Osteocyte (in vitro differentiated cells): ENCODE measurements around the gene IGF2. TPM values are rescaled to one million over a fixed set of nuclear protein-coding genes. Genes with fewer than 3 reads are reported as not detected.

Experiments
- DNase-seq: peaks from one replicate; pipeline ENCODE4 v3.0.0; 2021; ENCODE audit warnings: mixed read lengths; ENCODE audit not compliant: unreplicated experiment; ENCODE audit errors: extremely low spot score
- H3K27ac Mint-ChIP-seq: one replicate; pipeline ENCODE4 v1.8.0; 2021; ENCODE audit warnings: mild to moderate bottlenecking, mixed read lengths; ENCODE audit not compliant: unreplicated experiment
- H3K27me3 Mint-ChIP-seq: one replicate; pipeline ENCODE4 v1.8.0; 2021; ENCODE audit warnings: mixed read lengths; ENCODE audit not compliant: unreplicated experiment
- H3K36me3 Mint-ChIP-seq: one replicate; pipeline ENCODE4 v1.8.0; 2021; ENCODE audit warnings: mixed read lengths; ENCODE audit not compliant: unreplicated experiment
- H3K4me1 Mint-ChIP-seq: one replicate; pipeline ENCODE4 v1.8.0; 2021; ENCODE audit warnings: mixed read lengths; ENCODE audit not compliant: unreplicated experiment
- H3K4me3 Mint-ChIP-seq: one replicate; pipeline ENCODE4 v1.8.0; 2021; ENCODE audit warnings: mild to moderate bottlenecking, moderate library complexity, mixed read lengths; ENCODE audit not compliant: unreplicated experiment
- H3K9me3 Mint-ChIP-seq: one replicate; pipeline ENCODE4 v1.8.0; 2021; ENCODE audit warnings: mixed read lengths; ENCODE audit not compliant: unreplicated experiment
- total RNA-seq: library from RNA; stranded (reverse); gene quantifications from 2 replicates; pipeline ENCODE4 v1.2.1, GENCODE V29; 2021
- TF ChIP-seq, protein P1 (sequence below): fragments of 200-600 bp; sonication (generic); IDR thresholded peaks from 2 replicates; pipeline ENCODE4 v1.5.0; 2021; ENCODE audit warnings: antibody characterized with exemption, mild to moderate bottlenecking, moderate library complexity

IGF2 gene
- total RNA-seq, 1 donor from 2014 or later = 590 TPM

DNA sequence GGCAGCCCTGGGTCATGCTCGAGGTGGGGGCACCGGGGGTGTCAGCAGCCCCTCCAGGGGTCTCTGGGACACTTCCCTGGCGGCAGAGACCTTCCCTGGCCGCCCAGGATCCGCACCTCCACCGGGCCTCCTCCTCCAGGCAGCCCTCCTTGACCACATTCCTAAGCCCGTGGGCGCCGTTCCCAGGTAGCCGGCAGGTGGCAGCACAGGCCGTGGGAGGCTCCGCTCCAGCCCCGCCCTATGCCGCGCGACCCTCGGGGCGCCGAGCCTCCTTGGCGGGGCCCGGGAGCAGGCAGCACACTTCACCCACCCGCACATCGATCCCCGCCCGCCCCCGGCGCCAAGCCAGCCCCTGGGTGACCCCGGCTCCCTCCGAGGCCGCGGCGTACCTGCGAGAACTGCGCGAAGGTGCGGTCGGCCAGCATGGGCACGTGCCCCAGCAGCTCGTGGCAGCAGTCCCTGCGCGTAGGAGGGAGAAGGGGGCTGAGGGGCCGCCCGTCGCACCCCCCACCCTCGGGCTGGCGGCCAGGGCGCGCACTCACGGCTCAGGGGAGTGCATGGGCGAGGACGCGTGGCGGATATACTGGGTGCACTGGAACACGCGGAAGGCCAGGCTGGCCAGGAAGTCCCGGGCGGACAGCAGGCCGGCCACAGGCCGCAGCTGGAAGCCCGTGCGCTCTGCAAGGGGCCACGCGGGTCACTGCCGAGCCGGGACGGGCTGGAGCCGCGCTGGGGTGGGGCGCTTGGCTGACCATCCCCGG lies 27.1 kb upstream of the IGF2 start:
- no peak for DNase-seq
- Mint-ChIP-seq H3K27ac (no peak overlapping the region), H3K27me3 (no peaks in the 10 kb centered on the region), H3K4me1 (no peaks in the 10 kb centered on the region), H3K4me3 (no peak overlapping the region), H3K9me3 (no peaks in the 10 kb centered on the region), H3K36me3 (no peaks in the 10 kb centered on the region)
- TF ChIP-seq, protein P1, sequence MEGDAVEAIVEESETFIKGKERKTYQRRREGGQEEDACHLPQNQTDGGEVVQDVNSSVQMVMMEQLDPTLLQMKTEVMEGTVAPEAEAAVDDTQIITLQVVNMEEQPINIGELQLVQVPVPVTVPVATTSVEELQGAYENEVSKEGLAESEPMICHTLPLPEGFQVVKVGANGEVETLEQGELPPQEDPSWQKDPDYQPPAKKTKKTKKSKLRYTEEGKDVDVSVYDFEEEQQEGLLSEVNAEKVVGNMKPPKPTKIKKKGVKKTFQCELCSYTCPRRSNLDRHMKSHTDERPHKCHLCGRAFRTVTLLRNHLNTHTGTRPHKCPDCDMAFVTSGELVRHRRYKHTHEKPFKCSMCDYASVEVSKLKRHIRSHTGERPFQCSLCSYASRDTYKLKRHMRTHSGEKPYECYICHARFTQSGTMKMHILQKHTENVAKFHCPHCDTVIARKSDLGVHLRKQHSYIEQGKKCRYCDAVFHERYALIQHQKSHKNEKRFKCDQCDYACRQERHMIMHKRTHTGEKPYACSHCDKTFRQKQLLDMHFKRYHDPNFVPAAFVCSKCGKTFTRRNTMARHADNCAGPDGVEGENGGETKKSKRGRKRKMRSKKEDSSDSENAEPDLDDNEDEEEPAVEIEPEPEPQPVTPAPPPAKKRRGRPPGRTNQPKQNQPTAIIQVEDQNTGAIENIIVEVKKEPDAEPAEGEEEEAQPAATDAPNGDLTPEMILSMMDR = peak; percentile 48

DNA sequence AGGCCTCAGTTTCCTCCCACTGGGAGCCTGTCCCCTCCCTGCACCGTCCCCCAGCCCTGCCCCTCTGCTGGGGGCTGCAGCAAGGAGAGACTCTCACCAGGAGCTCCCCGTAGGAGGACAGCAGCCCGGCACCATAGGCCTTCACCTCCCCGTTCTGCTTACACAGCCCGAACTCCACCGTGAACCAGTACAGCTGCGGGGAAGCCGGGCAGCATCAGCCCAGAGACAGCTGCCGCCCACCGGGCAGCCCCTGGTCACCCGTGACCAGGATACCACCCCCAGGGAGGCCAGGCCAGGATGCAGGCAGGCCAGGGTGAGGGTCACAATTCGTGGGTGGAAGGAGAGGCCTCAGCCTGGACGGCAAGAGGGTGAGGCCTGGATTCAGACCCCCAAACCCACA lies 26.4 kb upstream of the IGF2 start:
- H3K4me3 Mint-ChIP-seq = no peak overlapping the region
- DNase-seq = no peak
- H3K27ac Mint-ChIP-seq = no peak overlapping the region
- H3K4me1 Mint-ChIP-seq = no peaks in the 10 kb centered on the region
- H3K36me3 Mint-ChIP-seq = no peaks in the 10 kb centered on the region
- no peaks in the 10 kb centered on the region for H3K9me3 Mint-ChIP-seq
- TF ChIP-seq, protein P1 = no peak
- no peaks in the 10 kb centered on the region for H3K27me3 Mint-ChIP-seq

DNA sequence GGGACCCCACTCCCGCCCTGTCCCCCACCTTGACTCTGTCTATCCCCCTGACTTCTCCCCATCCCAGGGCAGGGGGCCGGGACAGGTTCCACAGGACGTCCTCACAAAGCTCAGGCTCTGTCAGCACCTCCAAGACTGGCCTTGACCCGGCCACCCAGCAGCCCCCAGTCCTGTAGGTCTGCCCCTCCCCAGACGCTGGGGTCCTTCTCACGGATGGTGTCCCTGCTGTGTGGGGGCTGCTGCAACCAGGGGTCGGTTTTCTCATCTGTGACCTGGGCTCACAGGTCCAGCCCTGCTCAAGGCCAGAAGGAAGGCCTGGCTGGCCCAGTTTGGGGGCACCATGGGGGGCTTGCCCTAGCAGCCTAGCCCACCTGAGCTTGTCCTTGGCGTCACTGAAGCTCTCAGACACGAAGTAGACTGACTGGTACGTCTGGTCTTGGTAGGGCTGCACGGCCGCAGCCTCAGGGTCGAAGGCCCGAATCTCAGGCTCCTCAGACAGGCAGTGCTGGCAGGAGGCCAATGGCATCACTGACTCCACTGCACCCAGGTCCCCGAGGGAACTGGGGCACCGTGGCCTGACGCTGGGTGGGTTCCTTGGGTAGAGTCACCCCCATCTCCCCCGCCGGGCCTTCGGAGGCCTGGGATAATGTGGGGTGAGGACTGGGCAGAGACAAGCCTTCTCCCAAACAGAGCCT lies 25.8 kb upstream of the IGF2 start:
- no peaks in the 10 kb centered on the region for H3K4me1 Mint-ChIP-seq
- TF ChIP-seq, protein P1 = no peak
- no peaks in the 10 kb centered on the region for H3K27me3 Mint-ChIP-seq
- no peak for DNase-seq
- no peaks in the 10 kb centered on the region for H3K36me3 Mint-ChIP-seq
- no peak overlapping the region for H3K27ac Mint-ChIP-seq
- no peaks in the 10 kb centered on the region for H3K9me3 Mint-ChIP-seq
- H3K4me3 Mint-ChIP-seq = no peak overlapping the region

DNA sequence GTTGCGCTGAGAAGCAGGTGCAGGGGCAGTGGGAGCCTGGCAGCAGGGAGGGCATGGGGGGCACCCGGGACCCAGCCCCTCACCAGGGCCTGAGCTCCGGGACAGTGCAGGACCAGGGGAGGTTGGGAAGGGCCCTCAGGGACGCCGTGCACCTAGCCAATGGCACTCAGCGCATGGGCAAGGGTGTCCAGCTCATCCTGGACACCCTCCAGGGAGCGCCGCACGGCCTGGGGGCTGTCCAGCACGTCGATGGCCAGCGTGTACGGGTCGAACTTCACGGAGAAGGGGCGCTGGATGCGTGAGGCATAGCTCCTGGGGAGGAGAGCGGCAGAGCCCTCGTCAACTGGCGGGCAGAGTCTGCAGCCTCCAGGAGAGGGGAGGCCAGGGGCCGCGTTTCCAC lies 24.9 kb upstream of the IGF2 start:
- Mint-ChIP-seq H3K36me3 (no peaks in the 10 kb centered on the region), H3K4me1 (no peaks in the 10 kb centered on the region), H3K4me3 (no peak overlapping the region), H3K27ac (no peak overlapping the region), H3K27me3 (no peaks in the 10 kb centered on the region), H3K9me3 (no peaks in the 10 kb centered on the region)
- TF ChIP-seq, protein P1 = no peak
- DNase-seq = no peak

DNA sequence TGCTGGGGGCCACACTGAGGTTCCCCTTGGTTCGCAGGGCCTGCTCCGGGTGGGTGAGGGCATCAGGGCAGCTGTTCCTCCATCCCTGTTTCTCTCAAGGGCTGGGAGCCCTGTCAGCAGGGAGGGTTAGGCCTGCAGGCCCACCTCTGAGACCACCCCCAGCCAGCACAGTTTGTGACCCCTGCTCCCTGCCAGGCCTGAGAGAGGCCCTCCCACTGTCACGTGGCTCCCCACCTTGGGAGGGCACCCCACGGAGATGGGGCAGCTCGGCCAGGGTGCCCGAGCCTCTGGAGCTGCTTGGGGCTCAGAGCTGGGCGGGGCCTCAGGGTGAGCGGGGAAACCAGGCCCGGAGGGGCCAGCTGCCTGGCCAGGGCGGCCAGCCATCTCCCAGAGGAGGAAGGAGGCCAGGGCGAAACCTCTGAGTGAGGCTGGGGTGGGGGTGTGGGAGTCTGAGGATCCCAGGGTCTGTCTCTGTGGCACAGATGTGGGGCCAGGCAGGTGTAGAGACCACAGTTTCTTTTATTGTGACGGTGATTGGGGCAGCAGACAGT lies 24.3 kb upstream of the IGF2 start:
- H3K9me3 Mint-ChIP-seq = no peaks in the 10 kb centered on the region
- no peaks in the 10 kb centered on the region for H3K27me3 Mint-ChIP-seq
- H3K4me3 Mint-ChIP-seq = no peak overlapping the region
- H3K36me3 Mint-ChIP-seq = no peaks in the 10 kb centered on the region
- TF ChIP-seq, protein P1 = no peak
- DNase-seq = no peak
- H3K4me1 Mint-ChIP-seq = no peaks in the 10 kb centered on the region
- no peak overlapping the region for H3K27ac Mint-ChIP-seq
